ENCODE results near the gene STK25.

DNA sequence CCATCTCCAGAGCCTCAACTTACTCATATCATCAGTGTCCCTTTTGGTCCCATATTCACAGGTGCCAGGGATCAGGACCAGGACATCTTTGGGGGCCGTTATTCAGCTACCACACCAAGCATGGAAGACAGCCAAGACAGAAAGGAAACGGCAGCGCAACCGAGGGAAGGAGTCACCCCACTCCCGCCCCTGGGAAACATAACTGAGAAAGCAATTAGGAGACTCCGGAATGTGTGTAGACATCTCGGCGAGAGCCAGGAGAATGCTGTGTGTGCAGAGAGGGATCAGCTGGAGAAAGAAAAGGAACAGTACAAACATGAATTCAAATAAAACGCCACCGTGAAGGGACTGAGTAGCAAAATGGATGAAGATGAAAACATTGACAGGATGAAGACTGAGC lies 36.7 kb upstream of the STK25 start:
- TF ChIP-seq, protein P1, sequence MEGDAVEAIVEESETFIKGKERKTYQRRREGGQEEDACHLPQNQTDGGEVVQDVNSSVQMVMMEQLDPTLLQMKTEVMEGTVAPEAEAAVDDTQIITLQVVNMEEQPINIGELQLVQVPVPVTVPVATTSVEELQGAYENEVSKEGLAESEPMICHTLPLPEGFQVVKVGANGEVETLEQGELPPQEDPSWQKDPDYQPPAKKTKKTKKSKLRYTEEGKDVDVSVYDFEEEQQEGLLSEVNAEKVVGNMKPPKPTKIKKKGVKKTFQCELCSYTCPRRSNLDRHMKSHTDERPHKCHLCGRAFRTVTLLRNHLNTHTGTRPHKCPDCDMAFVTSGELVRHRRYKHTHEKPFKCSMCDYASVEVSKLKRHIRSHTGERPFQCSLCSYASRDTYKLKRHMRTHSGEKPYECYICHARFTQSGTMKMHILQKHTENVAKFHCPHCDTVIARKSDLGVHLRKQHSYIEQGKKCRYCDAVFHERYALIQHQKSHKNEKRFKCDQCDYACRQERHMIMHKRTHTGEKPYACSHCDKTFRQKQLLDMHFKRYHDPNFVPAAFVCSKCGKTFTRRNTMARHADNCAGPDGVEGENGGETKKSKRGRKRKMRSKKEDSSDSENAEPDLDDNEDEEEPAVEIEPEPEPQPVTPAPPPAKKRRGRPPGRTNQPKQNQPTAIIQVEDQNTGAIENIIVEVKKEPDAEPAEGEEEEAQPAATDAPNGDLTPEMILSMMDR (IDR thresholded peaks at IDR 0.05 in 4 of 5, conservative IDR thresholded peaks at IDR 0.05 in 1 of 5): no peak
- TF ChIP-seq POLR2A (IDR thresholded peaks at IDR 0.05): no peak
